ENCODE results near the gene KRTAP10-10. TPM values are rescaled to one million over a fixed set of nuclear protein-coding genes. Genes with fewer than 3 reads are reported as not detected.
A peak's percentile ranks its signal among the peaks of the same experiment; 100 is the strongest.
"Not testable (repeated sequence)": the region's sequence is repeated elsewhere in the genome, so short reads cannot be mapped to it uniquely, and the experiment has no call there.

The KRTAP10-10 gene
- total RNA-seq, 1 donor from 2014 or later = not detected

DNA sequence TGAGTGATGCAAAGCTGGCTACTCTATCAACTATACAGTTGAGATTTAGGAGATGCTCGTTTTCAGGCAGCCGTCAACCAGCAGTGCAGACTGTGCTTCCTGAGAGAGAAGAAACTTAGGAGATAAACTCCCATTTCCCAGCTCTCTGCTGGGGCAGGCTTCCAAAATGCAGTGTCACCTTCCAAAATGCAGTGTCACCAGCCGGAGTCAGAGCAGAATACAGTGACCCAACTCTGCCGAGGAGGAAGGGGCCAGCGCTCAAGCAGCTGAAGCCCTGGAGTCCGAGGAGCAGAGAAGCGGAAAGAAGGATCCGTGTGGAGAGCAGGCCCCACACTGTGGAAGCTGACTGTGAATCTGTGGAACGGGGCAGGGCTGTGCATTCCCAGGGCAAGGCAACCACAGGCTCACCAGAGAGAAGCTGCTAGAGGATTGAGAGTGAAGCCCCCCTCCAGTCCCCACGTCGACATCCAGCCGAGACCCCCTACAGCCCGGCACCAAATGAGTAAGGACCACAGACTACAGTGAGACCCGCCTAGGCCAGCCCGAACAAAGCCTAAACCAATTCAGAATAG is 45.5 kb downstream of the KRTAP10-10 start:
- DNase-seq (ENCODE audit: low spot score in 2 of 2, unreplicated experiment in 2 of 2) = peak in 1 of 2 experiments; percentile 30
- H3K27me3 Mint-ChIP-seq (ENCODE audit: low read depth) = peaks cover 64% of the 10 kb centered on the region
- H3K36me3 Mint-ChIP-seq = no peaks in the 10 kb centered on the region
- H3K4me1 Mint-ChIP-seq = peaks cover 5% of the 10 kb centered on the region
- TF ChIP-seq, protein P1, sequence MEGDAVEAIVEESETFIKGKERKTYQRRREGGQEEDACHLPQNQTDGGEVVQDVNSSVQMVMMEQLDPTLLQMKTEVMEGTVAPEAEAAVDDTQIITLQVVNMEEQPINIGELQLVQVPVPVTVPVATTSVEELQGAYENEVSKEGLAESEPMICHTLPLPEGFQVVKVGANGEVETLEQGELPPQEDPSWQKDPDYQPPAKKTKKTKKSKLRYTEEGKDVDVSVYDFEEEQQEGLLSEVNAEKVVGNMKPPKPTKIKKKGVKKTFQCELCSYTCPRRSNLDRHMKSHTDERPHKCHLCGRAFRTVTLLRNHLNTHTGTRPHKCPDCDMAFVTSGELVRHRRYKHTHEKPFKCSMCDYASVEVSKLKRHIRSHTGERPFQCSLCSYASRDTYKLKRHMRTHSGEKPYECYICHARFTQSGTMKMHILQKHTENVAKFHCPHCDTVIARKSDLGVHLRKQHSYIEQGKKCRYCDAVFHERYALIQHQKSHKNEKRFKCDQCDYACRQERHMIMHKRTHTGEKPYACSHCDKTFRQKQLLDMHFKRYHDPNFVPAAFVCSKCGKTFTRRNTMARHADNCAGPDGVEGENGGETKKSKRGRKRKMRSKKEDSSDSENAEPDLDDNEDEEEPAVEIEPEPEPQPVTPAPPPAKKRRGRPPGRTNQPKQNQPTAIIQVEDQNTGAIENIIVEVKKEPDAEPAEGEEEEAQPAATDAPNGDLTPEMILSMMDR (IDR thresholded peaks at IDR 0.05; ENCODE audit: unreplicated experiment) = no peak
- no peak overlapping the region for H3K4me3 Mint-ChIP-seq
- no peaks in the 10 kb centered on the region for H3K9me3 Mint-ChIP-seq
- H3K27ac Mint-ChIP-seq = no peak overlapping the region

GRCh38 chr21:44684077-44684476 is 46.9 kb downstream of the KRTAP10-10 start:
- no peak overlapping the region for H3K4me3 Mint-ChIP-seq
- peaks cover 69% of the 10 kb centered on the region for H3K27me3 Mint-ChIP-seq (ENCODE audit: low read depth)
- TF ChIP-seq, protein P1 (IDR thresholded peaks at IDR 0.05; ENCODE audit: unreplicated experiment) = no peak
- no peaks in the 10 kb centered on the region for H3K9me3 Mint-ChIP-seq
- DNase-seq (ENCODE audit: low spot score in 2 of 2, unreplicated experiment in 2 of 2) = no peak
- H3K27ac Mint-ChIP-seq = no peak overlapping the region
- no peaks in the 10 kb centered on the region for H3K36me3 Mint-ChIP-seq
- peaks cover 5% of the 10 kb centered on the region for H3K4me1 Mint-ChIP-seq

GRCh38 chr21:44684483-44684882 is 47.3 kb downstream of the KRTAP10-10 start:
- Mint-ChIP-seq H3K9me3 (no peaks in the 10 kb centered on the region), H3K4me1 (peaks cover 5% of the 10 kb centered on the region), H3K27me3 (ENCODE audit: low read depth) (peaks cover 65% of the 10 kb centered on the region), H3K27ac (no peak overlapping the region), H3K36me3 (no peaks in the 10 kb centered on the region), H3K4me3 (no peak overlapping the region)
- TF ChIP-seq, protein P1 (IDR thresholded peaks at IDR 0.05; ENCODE audit: unreplicated experiment) = no peak
- DNase-seq (ENCODE audit: low spot score in 2 of 2, unreplicated experiment in 2 of 2) = peak in 1 of 2 experiments; percentile 13

GRCh38 chr21:44685050-44685449 is 47.9 kb downstream of the KRTAP10-10 start:
- peaks cover 64% of the 10 kb centered on the region for H3K27me3 Mint-ChIP-seq (ENCODE audit: low read depth)
- H3K27ac Mint-ChIP-seq; H3K4me1 Mint-ChIP-seq; DNase-seq (ENCODE audit: low spot score in 2 of 2, unreplicated experiment in 2 of 2); H3K9me3 Mint-ChIP-seq; H3K36me3 Mint-ChIP-seq; H3K4me3 Mint-ChIP-seq: not testable (repeated sequence)

GRCh38 chr21:44686000-44686781 is 49.0 kb downstream of the KRTAP10-10 start:
- peaks cover 5% of the 10 kb centered on the region for H3K4me1 Mint-ChIP-seq
- peaks cover 63% of the 10 kb centered on the region for H3K27me3 Mint-ChIP-seq (ENCODE audit: low read depth)
- H3K4me3 Mint-ChIP-seq = no peak overlapping the region
- TF ChIP-seq, protein P1 (IDR thresholded peaks at IDR 0.05; ENCODE audit: unreplicated experiment) = no peak
- H3K36me3 Mint-ChIP-seq = no peaks in the 10 kb centered on the region
- no peaks in the 10 kb centered on the region for H3K9me3 Mint-ChIP-seq
- H3K27ac Mint-ChIP-seq = no peak overlapping the region
- DNase-seq (ENCODE audit: low spot score in 2 of 2, unreplicated experiment in 2 of 2) = peak in 1 of 2 experiments; percentile 36

GRCh38 chr21:44686843-44687561 is 49.8 kb downstream of the KRTAP10-10 start:
- DNase-seq (ENCODE audit: low spot score in 2 of 2, unreplicated experiment in 2 of 2) = peak in 1 of 2 experiments; percentile 28

More at GRCh38 chr21:44686843-44687561, 49.8 kb downstream of the KRTAP10-10 start:
- Mint-ChIP-seq H3K9me3 (no peaks in the 10 kb centered on the region), H3K27me3 (ENCODE audit: low read depth) (peaks cover 64% of the 10 kb centered on the region), H3K27ac (no peak overlapping the region), H3K4me1 (peaks cover 5% of the 10 kb centered on the region), H3K4me3 (no peak overlapping the region), H3K36me3 (no peaks in the 10 kb centered on the region)
- TF ChIP-seq, protein P1 (IDR thresholded peaks at IDR 0.05; ENCODE audit: unreplicated experiment) = no peak
